Endothelial cell (in vitro differentiated cells): ENCODE results near the gene RAP2A. TPM values are rescaled to one million over a fixed set of nuclear protein-coding genes. Genes with fewer than 3 reads are reported as not detected.

Experiments
- DNase-seq: peaks from one replicate; pipeline ENCODE4 v3.0.0; 2021; ENCODE audit warnings: low spot score
- H3K27ac Mint-ChIP-seq: one replicate; pipeline ENCODE4 v1.8.0; 2021; ENCODE audit warnings: mixed read lengths, inconsistent platforms; ENCODE audit not compliant: unreplicated experiment
- H3K27me3 Mint-ChIP-seq: one replicate; pipeline ENCODE4 v1.8.0; 2021; ENCODE audit warnings: mild to moderate bottlenecking, moderate library complexity, mixed read lengths, inconsistent platforms; ENCODE audit not compliant: unreplicated experiment
- H3K36me3 Mint-ChIP-seq: one replicate; pipeline ENCODE4 v1.8.0; 2021; ENCODE audit warnings: mild to moderate bottlenecking, low read depth, mixed read lengths, inconsistent platforms; ENCODE audit not compliant: unreplicated experiment
- H3K4me1 Mint-ChIP-seq: one replicate; pipeline ENCODE4 v1.8.0; 2021; ENCODE audit warnings: mild to moderate bottlenecking, mixed read lengths, inconsistent platforms; ENCODE audit not compliant: unreplicated experiment
- H3K4me3 Mint-ChIP-seq: one replicate; pipeline ENCODE4 v1.8.0; 2021; ENCODE audit warnings: mild to moderate bottlenecking, mixed read lengths, inconsistent platforms; ENCODE audit not compliant: unreplicated experiment
- H3K9me3 Mint-ChIP-seq: one replicate; pipeline ENCODE4 v1.8.0; 2021; ENCODE audit warnings: mixed read lengths, inconsistent platforms; ENCODE audit not compliant: unreplicated experiment
- total RNA-seq: library from RNA; stranded (reverse); fragmentation: NEBNext Ultra II Directional; extraction: Animal tissue kit (Norgen Biotek cat#: 25700); gene quantifications from one replicate; pipeline ENCODE4 v1.2.1, GENCODE V29; 2021; ENCODE audit not compliant: unreplicated experiment
- TF ChIP-seq, protein P1 (sequence below): fragments of 200-600 bp; sonication (generic); IDR thresholded peaks from one replicate; pipeline ENCODE4 v1.5.0; 2021; ENCODE audit warnings: antibody characterized with exemption; ENCODE audit not compliant: unreplicated experiment

The RAP2A gene
- total RNA-seq, 1 donor from 2014 or later: 52.3 TPM

DNA sequence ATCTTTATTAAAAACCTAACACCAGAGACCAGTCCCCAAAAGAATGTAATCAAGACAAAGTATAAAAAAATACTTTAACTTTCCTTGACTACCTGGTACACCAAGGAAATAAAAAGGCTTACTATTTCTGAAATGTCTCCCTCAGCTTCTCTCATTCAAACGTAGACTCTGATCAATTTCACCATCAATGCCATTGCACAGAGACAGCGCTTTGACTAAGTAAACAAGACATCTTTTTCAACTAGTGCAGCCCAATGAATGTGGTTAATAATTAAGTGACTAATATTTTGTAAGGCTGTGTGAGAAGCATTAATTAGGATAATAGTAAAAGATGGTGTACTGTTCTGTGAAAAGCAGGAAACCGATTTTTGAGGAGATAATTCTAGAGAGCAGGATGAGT is 7.3 kb upstream of the RAP2A start:
- Mint-ChIP-seq H3K36me3 (no peaks in the 10 kb centered on the region), H3K27ac (no peak overlapping the region), H3K4me1 (peaks cover 14% of the 10 kb centered on the region), H3K9me3 (no peaks in the 10 kb centered on the region), H3K4me3 (no peak overlapping the region), H3K27me3 (no peaks in the 10 kb centered on the region)
- no peak for DNase-seq
- TF ChIP-seq, protein P1, sequence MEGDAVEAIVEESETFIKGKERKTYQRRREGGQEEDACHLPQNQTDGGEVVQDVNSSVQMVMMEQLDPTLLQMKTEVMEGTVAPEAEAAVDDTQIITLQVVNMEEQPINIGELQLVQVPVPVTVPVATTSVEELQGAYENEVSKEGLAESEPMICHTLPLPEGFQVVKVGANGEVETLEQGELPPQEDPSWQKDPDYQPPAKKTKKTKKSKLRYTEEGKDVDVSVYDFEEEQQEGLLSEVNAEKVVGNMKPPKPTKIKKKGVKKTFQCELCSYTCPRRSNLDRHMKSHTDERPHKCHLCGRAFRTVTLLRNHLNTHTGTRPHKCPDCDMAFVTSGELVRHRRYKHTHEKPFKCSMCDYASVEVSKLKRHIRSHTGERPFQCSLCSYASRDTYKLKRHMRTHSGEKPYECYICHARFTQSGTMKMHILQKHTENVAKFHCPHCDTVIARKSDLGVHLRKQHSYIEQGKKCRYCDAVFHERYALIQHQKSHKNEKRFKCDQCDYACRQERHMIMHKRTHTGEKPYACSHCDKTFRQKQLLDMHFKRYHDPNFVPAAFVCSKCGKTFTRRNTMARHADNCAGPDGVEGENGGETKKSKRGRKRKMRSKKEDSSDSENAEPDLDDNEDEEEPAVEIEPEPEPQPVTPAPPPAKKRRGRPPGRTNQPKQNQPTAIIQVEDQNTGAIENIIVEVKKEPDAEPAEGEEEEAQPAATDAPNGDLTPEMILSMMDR: no peak

DNA sequence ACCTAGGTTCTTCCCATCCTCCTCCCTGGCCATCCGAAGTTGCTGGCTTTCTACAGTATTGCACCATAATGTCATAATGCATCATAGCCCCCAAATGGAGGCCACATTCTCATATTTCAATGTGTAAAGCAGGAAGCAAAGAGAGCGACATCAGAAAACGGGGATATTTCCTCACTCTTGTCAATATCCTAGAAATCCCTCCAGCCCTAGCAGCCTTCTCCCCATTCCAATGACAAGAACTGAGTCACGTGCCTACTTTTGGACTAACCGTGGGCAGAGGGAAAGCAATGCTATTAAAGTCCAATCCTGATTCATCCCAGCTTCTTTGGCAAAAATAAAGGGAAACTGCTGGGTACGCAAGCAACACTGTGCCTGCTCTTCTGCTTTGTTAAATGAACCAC is 4.3 kb upstream of the RAP2A start:
- TF ChIP-seq, protein P1: no peak
- no peak overlapping the region for H3K4me3 Mint-ChIP-seq
- H3K27me3 Mint-ChIP-seq: peaks cover 8% of the 10 kb centered on the region
- H3K4me1 Mint-ChIP-seq: peaks cover 16% of the 10 kb centered on the region
- no peaks in the 10 kb centered on the region for H3K36me3 Mint-ChIP-seq
- H3K27ac Mint-ChIP-seq: no peak overlapping the region
- no peak for DNase-seq
- no peaks in the 10 kb centered on the region for H3K9me3 Mint-ChIP-seq

DNA sequence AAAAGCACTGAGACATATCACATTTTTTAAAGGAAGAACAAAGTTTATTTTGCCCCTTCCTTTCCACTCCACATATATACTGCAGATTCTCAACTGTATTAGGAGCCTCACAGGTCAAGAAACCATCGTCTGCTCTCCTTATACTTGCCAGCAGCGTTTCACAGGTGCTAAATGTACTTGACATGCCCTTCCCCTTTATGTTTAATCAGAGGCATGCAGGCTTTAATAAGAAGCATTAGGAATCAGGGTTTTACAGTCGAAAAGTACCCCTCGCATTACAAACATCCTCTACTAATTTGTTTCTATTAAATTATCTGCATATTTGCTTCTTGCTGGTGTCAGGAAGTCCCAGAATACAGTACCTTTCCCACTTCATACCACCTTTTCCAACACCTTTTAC is 3.7 kb upstream of the RAP2A start:
- Mint-ChIP-seq H3K9me3 (no peaks in the 10 kb centered on the region), H3K27me3 (peaks cover 12% of the 10 kb centered on the region), H3K4me1 (peaks cover 21% of the 10 kb centered on the region), H3K27ac (no peak overlapping the region), H3K4me3 (no peak overlapping the region), H3K36me3 (peaks cover 4% of the 10 kb centered on the region)
- TF ChIP-seq, protein P1: no peak
- no peak for DNase-seq

DNA sequence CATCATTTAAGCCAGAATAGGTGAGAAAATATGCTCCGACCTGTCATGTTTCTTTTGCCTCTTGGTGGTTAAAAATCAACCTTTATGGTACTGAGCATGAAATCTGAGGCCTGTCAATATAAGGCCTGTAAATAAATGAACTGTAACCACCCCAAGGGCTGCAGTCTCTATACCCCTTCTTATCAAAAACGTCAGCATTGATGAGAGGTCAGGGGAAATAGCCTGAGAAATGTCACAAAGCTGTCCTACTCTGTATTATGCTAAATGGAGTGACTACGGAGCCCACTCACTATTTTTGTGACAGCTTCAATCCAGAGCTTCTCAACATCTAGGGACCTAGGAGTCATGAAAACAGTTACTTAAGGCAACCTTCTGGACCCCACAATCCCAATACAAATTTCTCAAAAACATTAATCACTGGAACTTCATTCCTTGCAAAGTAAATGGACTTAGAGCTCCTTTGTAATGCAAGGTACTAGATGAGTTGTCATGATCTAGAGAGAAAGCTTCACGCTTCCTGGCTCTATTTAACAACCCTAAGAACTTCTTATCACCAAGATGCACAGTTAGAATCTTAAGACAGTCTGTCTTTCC is 2.7 kb upstream of the RAP2A start:
- Mint-ChIP-seq H3K4me1 (peaks cover 25% of the 10 kb centered on the region), H3K9me3 (no peaks in the 10 kb centered on the region), H3K36me3 (peaks cover 4% of the 10 kb centered on the region), H3K27me3 (peaks cover 12% of the 10 kb centered on the region), H3K27ac (no peak overlapping the region), H3K4me3 (no peak overlapping the region)
- TF ChIP-seq, protein P1: no peak
- no peak for DNase-seq

DNA sequence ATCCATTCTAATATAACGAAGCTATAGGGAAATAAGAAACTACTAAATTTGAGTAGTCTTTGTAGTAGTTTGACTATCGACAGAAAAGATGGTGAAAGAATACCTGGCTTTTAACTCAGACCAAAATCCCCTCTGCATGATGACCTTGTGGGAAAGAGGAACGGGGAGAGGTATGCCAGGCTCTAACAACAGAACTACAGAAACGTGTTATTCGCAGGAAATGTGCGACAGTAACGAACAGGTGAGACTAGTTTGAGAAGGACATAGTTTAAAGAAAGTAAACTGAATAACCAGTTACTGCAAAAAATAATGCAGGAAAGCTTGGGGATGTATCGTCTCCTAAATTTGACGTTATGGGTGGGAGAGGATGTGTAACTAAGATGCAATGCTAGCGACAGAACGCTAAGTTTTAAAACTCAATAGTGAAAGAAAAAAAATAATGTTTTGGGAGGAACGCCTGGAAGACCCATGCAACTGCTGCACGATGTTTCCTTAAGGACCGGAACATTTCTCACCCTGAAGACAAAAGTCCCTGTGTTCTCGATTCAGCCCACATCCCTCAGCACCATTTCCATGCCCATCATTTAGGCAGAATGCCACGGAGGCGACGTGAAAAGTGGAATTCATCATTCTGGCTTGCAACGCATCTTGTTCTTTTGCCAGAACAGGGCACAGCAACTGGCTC is 1.6 kb upstream of the RAP2A start:
- peak overlapping the region; percentile 91 for H3K27ac Mint-ChIP-seq
- H3K36me3 Mint-ChIP-seq: peaks cover 4% of the 10 kb centered on the region
- TF ChIP-seq, protein P1: no peak
- no peak for DNase-seq
- H3K9me3 Mint-ChIP-seq: no peaks in the 10 kb centered on the region
- H3K27me3 Mint-ChIP-seq: peaks cover 12% of the 10 kb centered on the region
- peak overlapping the region; percentile 95 for H3K4me3 Mint-ChIP-seq
- peaks cover 28% of the 10 kb centered on the region for H3K4me1 Mint-ChIP-seq
